ENCODE results near the gene CRACR2A. TPM values are rescaled to one million over a fixed set of nuclear protein-coding genes. Genes with fewer than 3 reads are reported as not detected.

CRACR2A gene
- polyA plus RNA-seq, 1 experiment: 1.4 TPM

DNA sequence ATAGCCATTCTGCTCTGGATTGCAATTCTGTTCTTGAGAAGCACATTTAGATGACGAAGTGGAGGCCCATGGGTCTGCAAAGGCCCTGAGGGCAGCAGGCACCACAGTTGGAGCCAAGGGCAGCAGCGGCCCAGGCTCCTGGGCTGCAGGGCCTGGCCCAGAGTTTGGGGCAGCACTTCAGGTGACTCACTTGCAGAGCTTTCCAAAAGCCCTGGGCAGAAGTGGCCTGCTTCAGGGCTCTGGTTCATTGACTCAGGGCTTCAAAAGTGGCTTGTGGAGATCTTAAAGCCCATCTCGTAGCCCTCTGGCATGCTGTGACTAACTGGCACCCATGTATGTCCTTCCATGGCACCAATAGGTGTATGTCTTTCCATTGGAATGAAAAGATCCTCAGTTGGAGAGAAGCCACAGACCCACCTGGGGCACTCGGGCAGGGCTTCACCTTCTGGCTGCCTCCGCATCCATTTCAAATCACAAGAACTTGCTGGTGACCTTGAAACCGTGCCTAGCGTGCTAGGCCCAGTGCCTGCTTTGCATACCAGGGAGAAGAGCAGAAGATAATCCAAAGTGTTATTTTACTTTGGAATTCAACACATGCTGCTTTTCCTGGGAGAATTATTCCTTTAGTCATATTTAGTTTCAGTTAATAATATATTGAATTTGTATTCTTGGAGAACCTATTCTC, 155.2 kb downstream of the CRACR2A start:
- ChIA-PET POLR2A (no interaction called here), CTCF (no interaction called here)
- Histone ChIP-seq H3K36me3 (ENCODE audit: control insufficient read depth, insufficient read depth, low read length) (no peaks in the 10 kb centered on the region), H3K27me3 (ENCODE audit: control insufficient read depth, insufficient read depth, low read length) (0 out of 2 replicates have a peak, but pooled peaks cover 5% of the 10 kb centered on the region), H3K4me3 (ENCODE audit: low read depth, low read length) (no peak overlapping the region)
- no peak for DNase-seq (ENCODE audit: low read depth)
- TF ChIP-seq, protein P1, sequence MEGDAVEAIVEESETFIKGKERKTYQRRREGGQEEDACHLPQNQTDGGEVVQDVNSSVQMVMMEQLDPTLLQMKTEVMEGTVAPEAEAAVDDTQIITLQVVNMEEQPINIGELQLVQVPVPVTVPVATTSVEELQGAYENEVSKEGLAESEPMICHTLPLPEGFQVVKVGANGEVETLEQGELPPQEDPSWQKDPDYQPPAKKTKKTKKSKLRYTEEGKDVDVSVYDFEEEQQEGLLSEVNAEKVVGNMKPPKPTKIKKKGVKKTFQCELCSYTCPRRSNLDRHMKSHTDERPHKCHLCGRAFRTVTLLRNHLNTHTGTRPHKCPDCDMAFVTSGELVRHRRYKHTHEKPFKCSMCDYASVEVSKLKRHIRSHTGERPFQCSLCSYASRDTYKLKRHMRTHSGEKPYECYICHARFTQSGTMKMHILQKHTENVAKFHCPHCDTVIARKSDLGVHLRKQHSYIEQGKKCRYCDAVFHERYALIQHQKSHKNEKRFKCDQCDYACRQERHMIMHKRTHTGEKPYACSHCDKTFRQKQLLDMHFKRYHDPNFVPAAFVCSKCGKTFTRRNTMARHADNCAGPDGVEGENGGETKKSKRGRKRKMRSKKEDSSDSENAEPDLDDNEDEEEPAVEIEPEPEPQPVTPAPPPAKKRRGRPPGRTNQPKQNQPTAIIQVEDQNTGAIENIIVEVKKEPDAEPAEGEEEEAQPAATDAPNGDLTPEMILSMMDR (IDR thresholded peaks at IDR 0.05; ENCODE audit: insufficient read depth, low read depth, low read length): no peak

DNA sequence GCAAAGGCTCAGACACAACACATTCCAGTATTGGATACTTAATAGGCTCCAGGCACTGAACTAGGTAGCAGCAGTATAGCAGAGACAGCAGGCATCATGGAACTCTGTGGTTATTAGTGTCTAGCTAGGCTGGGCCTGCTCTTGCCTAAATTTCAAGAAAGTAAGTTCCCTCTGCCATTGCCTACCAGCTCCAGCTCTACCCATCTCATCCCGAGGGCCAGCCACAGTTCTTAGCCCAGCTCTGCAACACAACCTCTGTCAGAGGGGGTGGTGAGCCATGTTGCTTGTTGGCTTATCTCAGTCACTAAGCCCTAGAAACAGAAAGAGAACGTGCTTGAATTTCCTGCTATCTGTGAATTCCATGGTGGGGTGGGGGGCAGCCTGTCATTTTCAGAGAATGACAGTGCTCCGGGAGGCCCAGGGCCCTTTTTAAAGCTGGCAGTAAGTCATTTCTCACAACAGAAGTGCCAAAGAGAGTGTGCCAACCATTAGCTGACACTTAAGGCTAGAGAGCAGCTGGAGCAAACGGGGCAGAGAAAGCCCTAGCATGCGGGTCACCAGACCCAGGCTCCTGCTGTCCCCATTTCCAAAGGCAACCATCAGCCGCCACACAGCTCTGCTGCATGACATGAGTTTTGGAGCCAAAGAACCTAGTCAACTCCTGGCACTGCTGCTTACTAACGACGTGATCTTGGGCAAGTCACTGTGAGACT, 156.1 kb downstream of the CRACR2A start:
- no peaks in the 10 kb centered on the region for H3K36me3 ChIP-seq (ENCODE audit: control insufficient read depth, insufficient read depth, low read length)
- CTCF ChIA-PET: no interaction called here

DNA sequence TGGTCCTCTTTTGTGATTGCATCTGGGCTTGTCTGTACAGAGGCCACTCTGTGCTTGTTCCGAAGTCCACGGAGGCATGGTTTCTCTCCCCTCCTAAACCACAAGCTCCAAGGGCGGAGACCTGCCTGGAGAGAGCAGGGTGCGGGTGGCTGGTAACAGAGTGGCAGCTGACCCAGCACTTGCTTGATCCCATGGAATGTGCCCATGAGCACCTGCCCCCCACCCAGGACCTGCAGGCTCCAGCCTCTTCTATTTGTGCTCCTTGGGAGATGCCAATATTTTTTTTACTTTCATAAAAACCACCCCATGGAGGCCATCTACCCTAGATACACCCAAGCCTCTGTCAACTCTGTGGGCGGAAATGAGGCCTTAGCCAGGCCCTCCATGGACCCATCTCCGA, 157.2 kb downstream of the CRACR2A start:
- POLR2A ChIA-PET: no interaction called here
- CTCF ChIA-PET: no interaction called here
- DNase-seq (ENCODE audit: low read depth): no peak
- H3K4me3 ChIP-seq (ENCODE audit: low read depth, low read length): no peak overlapping the region
- H3K27me3 ChIP-seq (ENCODE audit: control insufficient read depth, insufficient read depth, low read length): peaks cover 7% of the 10 kb centered on the region; the same call in 1 of the 2 replicates
- H3K36me3 ChIP-seq (ENCODE audit: control insufficient read depth, insufficient read depth, low read length): no peaks in the 10 kb centered on the region
- TF ChIP-seq, protein P1 (IDR thresholded peaks at IDR 0.05; ENCODE audit: insufficient read depth, low read depth, low read length): no peak

More for the DNA sequence above, 156.1 kb downstream of the CRACR2A start:
- TF ChIP-seq, protein P1 (IDR thresholded peaks at IDR 0.05; ENCODE audit: insufficient read depth, low read depth, low read length): no peak
- H3K4me3 ChIP-seq (ENCODE audit: low read depth, low read length): no peak overlapping the region
- POLR2A ChIA-PET: no interaction called here
- no peak for DNase-seq (ENCODE audit: low read depth)
- H3K27me3 ChIP-seq (ENCODE audit: control insufficient read depth, insufficient read depth, low read length): peaks cover 5% of the 10 kb centered on the region; the same call in 1 of the 2 replicates

DNA sequence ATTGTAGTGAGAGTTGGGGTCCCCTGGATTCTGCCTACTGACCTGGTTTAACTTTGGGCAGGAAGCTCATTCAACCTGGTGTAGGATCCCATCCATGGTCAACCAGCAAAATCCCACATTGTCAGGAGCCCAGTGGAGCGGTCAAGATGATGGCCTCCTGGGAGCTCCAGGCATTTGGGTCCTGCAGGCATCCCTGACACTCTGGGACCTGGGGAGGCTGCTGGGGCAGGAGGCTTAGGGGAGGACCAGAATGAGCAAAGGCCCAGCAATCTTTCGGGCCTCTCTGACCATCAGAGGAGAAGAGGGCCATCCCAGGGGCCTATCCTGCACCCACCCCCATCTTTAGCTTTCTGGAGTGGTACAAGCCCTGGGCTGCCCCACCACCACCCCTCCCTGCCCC, 157.9 kb downstream of the CRACR2A start:
- Histone ChIP-seq H3K27me3 (ENCODE audit: control insufficient read depth, insufficient read depth, low read length) (peaks cover 7% of the 10 kb centered on the region; the same call in 1 of the 2 replicates), H3K36me3 (ENCODE audit: control insufficient read depth, insufficient read depth, low read length) (no peaks in the 10 kb centered on the region), H3K4me3 (ENCODE audit: low read depth, low read length) (no peak overlapping the region)
- no peak for DNase-seq (ENCODE audit: low read depth)
- TF ChIP-seq, protein P1 (IDR thresholded peaks at IDR 0.05; ENCODE audit: insufficient read depth, low read depth, low read length): no peak
- ChIA-PET POLR2A (no interaction called here), CTCF (no interaction called here)

DNA sequence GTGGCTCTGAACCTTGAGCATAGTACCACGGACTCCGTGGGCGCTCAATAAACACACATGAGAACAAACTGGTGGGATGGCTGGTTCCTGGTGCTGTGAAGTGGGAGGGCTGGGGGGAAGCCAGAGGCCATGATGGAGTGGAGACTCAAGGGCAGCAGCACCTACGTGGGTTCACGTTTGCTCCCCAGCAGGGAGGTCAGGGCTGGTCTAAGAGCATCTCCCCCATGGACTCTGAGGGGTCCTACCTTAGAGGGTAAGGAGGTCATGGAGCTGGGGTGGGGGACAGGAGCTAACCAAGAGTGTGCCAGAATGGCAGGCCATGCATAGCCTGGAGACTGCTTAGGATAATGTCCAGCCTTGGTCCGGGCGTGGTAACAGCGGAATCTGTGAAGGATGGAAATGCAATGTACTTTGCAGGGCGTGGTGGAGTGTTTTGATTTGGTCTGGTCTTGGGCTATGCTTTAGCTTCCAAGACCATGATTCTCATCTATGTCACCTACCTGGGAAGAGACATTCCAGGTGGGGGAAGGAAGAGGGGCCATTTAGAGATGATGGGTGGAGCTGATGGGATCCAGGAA, 158.9 kb downstream of the CRACR2A start:
- no peak for DNase-seq (ENCODE audit: low read depth)
- H3K36me3 ChIP-seq (ENCODE audit: control insufficient read depth, insufficient read depth, low read length): no peaks in the 10 kb centered on the region
- H3K27me3 ChIP-seq (ENCODE audit: control insufficient read depth, insufficient read depth, low read length): peaks cover 4% of the 10 kb centered on the region; the same call in 1 of the 2 replicates
- TF ChIP-seq, protein P1 (IDR thresholded peaks at IDR 0.05; ENCODE audit: insufficient read depth, low read depth, low read length): no peak
- CTCF ChIA-PET: no interaction called here
- POLR2A ChIA-PET: no interaction called here
- no peak overlapping the region for H3K4me3 ChIP-seq (ENCODE audit: low read depth, low read length)

Data from BJ (cell line).